Activated CD8-positive, alpha-beta T cell treated with anti-CD3 and anti-CD28 coated beads for 36 hours (primary cell): ENCODE results near the gene LMF1. TPM values are rescaled to one million over a fixed set of nuclear protein-coding genes. Genes with fewer than 3 reads are reported as not detected.

Experiments
- ATAC-seq: fragments of 200-7000 bp; cut with Tn5 transposase; one replicate; pipeline ENCODE4 v1.10.0; 2021; ENCODE audit warnings: mild to moderate bottlenecking, moderate library complexity
- CTCF ChIA-PET: fragments of 350-600 bp; sonication (Branson Sonifier 250); formaldehyde crosslinking; loops from one replicate; lab custom pipeline; 2021; ENCODE audit warnings: antibody characterized with exemption; lab: Charles Lee
- POLR2A ChIA-PET: fragments of 350-600 bp; sonication (Branson Sonifier 250); formaldehyde crosslinking; loops from one replicate; lab custom pipeline; 2021; ENCODE audit warnings: antibody characterized with exemption; lab: Charles Lee
- DNase-seq: peaks from one replicate; pipeline ENCODE4 v3.0.0-alpha.2; 2020
- H3K27ac Mint-ChIP-seq: one replicate; pipeline ENCODE4 v1.8.0; 2021; ENCODE audit warnings: mild to moderate bottlenecking, mixed read lengths
- H3K27me3 Mint-ChIP-seq: one replicate; pipeline ENCODE4 v1.8.0; 2021; ENCODE audit warnings: mixed read lengths
- H3K36me3 Mint-ChIP-seq: one replicate; pipeline ENCODE4 v1.8.0; 2021; ENCODE audit warnings: low read depth, mixed read lengths
- H3K4me1 Mint-ChIP-seq: one replicate; pipeline ENCODE4 v1.8.0; 2021; ENCODE audit warnings: low read depth, mixed read lengths
- H3K4me3 Mint-ChIP-seq: one replicate; pipeline ENCODE4 v1.8.0; 2021; ENCODE audit warnings: mild to moderate bottlenecking, moderate library complexity, mixed read lengths
- H3K9me3 Mint-ChIP-seq: one replicate; pipeline ENCODE4 v1.8.0; 2021; ENCODE audit warnings: mixed read lengths
- intact Hi-C: fragments of 100-400 bp; cut with micrococcal nuclease; formaldehyde crosslinking; loops from one replicate; pipeline ENCODE4 v1.10.0; 2022
- total RNA-seq, 2 experiments: library from RNA; stranded (reverse); gene quantifications; one replicate each; pipeline ENCODE4 v1.2.3, GENCODE V29; 2021
- TF ChIP-seq, protein P1 (sequence below): fragments of 200-600 bp; IDR thresholded peaks from one replicate; pipeline ENCODE4 v1.8.0; 2022; ENCODE audit warnings: antibody characterized with exemption, mild to moderate bottlenecking

Gene LMF1
- total RNA-seq, 2 experiments from 2014 or later, result 8.7 to 9.7 TPM

DNA sequence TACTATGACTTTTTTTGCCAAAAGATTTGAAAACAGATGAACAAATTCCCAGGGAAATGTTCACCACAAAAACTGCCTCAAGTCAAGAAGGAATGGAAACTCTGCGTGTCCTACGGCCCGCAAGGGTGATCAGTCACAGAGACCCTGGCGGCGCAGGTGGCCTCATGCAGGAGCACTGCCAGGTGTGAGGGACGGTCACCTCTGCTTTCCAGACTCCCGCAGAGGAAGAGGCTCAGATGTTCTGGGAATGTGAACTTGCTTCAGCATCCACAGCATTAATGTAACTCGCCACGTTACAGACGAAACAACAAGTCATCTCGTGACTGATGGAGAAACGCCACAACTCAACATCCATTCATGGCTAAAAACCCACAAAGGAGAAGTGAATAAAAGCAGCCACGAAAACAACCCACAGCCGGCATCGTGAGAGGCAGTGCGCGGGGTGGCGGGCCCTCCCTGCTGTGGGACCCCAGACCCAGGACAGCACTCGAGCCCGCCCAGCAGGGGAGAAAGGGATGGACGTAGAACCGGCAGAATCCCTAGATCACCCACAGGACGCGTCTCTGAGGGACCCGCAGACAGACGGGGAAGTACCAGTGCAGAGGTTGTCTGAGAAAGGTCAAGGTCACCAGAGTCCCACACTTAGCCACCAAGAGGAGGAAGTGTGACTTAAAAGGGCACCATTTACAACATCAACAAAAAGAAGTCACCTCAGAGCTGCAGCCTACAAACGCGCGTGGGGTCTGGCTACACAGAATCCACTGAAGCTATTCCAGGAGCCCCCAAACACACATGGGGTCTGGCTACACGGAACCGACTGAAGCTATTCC lies 93.3 kb downstream of the LMF1 start:
- no peaks in the 10 kb centered on the region for H3K9me3 Mint-ChIP-seq
- ChIA-PET POLR2A (no interaction called here), CTCF (interaction anchor here (0.7 kb wide), 1 partner anchor 28 kb away, joined by 3 read pairs; no protein-coding TSS in a partner anchor)
- intact Hi-C loops, result no loop called here
- peaks cover 2% of the 10 kb centered on the region for H3K4me1 Mint-ChIP-seq
- H3K27ac Mint-ChIP-seq, result no peak overlapping the region
- H3K36me3 Mint-ChIP-seq, result no peaks in the 10 kb centered on the region
- no peak overlapping the region for H3K4me3 Mint-ChIP-seq
- peak; percentile 68 for ATAC-seq
- peak; percentile 24 for DNase-seq
- TF ChIP-seq, protein P1, sequence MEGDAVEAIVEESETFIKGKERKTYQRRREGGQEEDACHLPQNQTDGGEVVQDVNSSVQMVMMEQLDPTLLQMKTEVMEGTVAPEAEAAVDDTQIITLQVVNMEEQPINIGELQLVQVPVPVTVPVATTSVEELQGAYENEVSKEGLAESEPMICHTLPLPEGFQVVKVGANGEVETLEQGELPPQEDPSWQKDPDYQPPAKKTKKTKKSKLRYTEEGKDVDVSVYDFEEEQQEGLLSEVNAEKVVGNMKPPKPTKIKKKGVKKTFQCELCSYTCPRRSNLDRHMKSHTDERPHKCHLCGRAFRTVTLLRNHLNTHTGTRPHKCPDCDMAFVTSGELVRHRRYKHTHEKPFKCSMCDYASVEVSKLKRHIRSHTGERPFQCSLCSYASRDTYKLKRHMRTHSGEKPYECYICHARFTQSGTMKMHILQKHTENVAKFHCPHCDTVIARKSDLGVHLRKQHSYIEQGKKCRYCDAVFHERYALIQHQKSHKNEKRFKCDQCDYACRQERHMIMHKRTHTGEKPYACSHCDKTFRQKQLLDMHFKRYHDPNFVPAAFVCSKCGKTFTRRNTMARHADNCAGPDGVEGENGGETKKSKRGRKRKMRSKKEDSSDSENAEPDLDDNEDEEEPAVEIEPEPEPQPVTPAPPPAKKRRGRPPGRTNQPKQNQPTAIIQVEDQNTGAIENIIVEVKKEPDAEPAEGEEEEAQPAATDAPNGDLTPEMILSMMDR, result no peak
- no peaks in the 10 kb centered on the region for H3K27me3 Mint-ChIP-seq

DNA sequence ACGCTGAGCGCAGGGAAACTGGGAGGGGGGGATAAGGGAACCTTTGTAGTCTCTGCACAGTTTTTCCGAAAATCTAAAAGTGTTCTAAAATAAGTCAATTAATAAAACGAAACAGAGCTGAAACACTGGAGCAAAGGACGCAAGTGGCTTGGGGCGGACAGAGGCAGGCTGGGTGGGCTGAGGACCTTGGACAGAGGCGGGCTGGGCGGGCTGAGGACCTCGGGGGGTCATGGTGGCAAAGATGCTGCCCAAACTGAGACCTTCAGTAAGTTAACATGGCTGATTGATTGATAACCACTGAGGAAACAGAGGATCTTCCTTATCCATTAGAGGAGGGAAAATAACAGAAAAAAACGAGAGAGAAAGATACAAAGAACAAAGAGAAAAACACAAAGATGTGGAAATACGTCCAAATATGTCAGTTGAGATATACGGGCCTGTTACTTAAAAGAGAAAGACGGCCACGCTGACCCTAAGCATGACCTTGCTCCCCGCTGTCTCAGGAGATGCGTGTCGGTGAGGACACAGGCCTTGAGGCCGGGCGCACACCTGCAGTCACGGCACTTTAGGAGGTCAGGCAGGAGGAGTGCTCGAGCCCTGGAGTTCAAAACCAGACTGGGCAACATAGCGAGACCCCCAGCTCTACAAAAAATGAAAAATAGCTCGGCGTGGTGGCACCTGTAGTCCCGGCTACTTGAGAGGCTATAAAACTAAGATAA lies 94.1 kb downstream of the LMF1 start:
- intact Hi-C loops, result no loop called here
- H3K9me3 Mint-ChIP-seq, result no peaks in the 10 kb centered on the region
- no peak for DNase-seq
- ChIA-PET POLR2A (no interaction called here), CTCF (no interaction called here)
- no peak overlapping the region for H3K4me3 Mint-ChIP-seq
- H3K27me3 Mint-ChIP-seq, result no peaks in the 10 kb centered on the region
- peaks cover 2% of the 10 kb centered on the region for H3K4me1 Mint-ChIP-seq
- no peak for ATAC-seq
- H3K36me3 Mint-ChIP-seq, result no peaks in the 10 kb centered on the region
- no peak overlapping the region for H3K27ac Mint-ChIP-seq
- TF ChIP-seq, protein P1, result no peak

DNA sequence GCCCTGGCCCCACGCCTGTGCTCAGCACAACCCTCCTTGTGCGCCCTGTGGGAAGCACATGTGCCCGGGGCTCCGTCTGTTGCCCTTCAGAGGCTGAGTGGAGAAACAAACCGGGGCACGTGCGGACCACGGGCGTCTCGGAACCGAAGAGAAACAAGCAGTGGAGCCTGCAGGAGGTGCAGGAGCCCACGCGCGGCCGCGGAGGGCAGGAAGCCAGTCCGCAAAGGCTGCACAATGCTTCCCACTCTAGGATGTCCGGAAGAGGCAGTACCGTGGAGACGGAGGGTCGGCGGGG lies 94.8 kb downstream of the LMF1 start:
- POLR2A ChIA-PET, result no interaction called here
- intact Hi-C loops, result no loop called here

DNA sequence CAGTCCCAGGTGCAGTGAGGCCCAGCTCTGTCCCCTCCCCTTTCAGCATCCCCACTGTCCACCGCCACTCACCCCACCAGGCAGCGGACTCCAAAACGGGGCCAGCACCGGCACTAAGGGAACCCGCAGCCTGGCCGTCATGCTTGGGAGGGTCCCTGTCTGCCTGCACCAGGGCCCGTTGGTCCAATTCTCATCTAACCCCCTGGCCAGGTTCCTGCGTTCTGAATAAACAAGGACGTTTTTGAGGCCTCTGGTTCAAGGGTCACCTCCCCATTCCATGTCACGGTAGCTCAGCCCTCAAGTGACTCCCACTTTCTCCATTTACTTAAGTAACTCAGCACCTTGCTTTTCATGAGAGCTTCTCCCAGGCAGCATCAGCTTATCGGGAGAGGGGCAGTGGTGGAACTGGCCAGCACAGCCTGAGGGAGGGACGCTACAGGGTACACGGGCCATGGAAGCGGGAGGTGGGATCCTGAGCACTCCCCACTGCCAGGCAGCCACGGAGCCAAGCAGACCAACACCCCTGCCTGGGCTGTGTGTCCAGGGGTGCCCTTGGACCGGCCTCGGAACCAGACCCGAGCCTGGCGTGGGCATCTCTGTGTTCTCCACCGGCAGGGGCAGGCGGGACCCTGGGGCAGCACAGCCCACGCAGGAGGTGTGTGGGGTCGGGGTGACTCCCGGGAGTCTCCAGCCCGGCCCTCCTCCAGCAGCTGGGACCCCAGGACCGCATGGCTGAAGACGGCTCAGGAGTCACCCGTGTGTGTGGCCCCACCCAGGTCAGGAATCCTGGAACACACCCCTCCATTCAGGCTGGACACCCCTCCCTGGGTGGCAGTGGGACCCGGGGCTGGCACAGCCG lies 95.4 kb downstream of the LMF1 start:
- Mint-ChIP-seq H3K4me1 (peaks cover 2% of the 10 kb centered on the region), H3K9me3 (no peaks in the 10 kb centered on the region), H3K27ac (no peak overlapping the region), H3K4me3 (no peak overlapping the region), H3K27me3 (no peaks in the 10 kb centered on the region), H3K36me3 (no peaks in the 10 kb centered on the region)
- ChIA-PET POLR2A (no interaction called here), CTCF (no interaction called here)
- DNase-seq (no peak), ATAC-seq (no peak)
- intact Hi-C loops, result no loop called here
- TF ChIP-seq, protein P1, result no peak

More for the DNA sequence above, 94.8 kb downstream of the LMF1 start:
- Mint-ChIP-seq H3K4me3 (no peak overlapping the region), H3K27ac (no peak overlapping the region), H3K36me3 (no peaks in the 10 kb centered on the region), H3K27me3 (no peaks in the 10 kb centered on the region), H3K9me3 (no peaks in the 10 kb centered on the region), H3K4me1 (peaks cover 2% of the 10 kb centered on the region)
- TF ChIP-seq, protein P1, result no peak
- no peak for DNase-seq
- ATAC-seq, result no peak
- CTCF ChIA-PET, result no interaction called here
